NCI-H1417 (cell line): ENCODE measurements around the gene ACTRT2.
A peak's percentile ranks its signal among the peaks of the same experiment; 100 is the strongest.

Experiments
- DNase-seq, 3 experiments: peaks; one replicate each; lab custom pipeline; 2025; lab: John Stamatoyannopoulos, UW

ACTRT2 gene

DNA sequence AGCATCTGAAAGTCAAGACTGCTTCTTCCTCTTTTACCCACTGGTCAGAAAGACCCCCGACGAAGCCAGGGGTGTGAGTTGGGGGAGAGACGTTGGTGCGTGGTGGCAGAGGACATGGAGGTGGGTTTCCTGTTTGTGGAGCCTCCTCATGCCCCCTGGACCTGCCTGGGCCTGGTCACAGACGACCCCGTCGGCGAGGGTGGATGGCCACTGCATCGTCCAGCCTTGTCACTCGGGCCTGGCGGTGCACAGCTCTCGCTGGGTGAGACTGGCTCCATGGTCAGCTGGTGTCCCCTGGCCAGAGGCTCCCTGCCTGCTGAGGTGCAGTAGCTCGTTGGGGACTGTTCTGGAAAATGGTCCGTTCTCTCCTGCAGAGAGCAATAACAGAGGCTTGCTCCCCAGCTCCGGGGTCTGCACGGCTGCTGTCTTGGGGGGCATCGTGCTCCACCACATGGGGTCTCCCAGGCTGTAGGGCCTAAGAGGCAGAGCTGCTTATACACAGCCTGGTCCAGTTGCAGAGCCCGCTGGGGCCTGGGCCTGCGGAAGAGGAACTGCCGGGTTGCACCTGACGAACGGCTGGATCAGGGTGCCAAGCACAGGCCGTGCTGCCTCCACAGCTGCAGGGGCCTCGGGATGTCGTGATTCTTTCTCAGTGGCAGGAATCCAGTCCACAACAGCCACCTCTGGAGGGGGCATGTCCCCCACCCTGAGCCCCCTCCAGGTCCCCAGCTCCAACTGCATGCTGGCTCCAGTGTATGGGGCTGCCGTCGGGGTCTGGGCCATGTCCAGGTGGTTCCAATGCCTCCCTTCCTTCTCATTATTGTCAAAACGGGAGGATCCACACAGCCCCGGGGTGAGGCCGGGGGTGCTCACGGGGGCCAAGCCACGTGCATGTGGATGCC is 18.0 kb upstream of the ACTRT2 start:
- DNase-seq, result no peak

GRCh38 chr1:3003941-3004270 is 17.4 kb upstream of the ACTRT2 start:
- DNase-seq, result no peak

- DNase-seq, result no peak
Observed at GRCh38 chr1:3004285-3005205, 16.7 kb upstream of the ACTRT2 start.

DNA sequence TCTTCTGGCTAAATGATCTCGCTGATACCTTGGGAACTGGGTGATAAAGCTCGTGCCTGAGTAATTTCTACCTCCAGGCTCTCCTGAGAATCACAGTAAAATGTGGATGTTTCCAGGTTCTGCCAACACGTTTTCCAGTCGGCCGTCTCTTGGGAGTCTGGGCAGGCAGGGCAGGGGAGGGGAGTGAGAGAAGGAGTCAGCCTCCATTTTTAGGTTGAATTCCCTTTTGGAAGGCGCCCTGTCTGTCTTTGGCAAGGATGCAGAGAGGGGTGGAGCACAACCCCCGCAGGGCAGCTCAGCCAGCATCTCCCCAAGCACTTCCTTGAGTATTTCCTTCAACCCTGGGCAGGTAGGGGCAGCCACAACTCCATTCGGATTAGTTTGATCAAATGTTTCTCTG is 15.5 kb upstream of the ACTRT2 start:
- no peak for DNase-seq

DNA sequence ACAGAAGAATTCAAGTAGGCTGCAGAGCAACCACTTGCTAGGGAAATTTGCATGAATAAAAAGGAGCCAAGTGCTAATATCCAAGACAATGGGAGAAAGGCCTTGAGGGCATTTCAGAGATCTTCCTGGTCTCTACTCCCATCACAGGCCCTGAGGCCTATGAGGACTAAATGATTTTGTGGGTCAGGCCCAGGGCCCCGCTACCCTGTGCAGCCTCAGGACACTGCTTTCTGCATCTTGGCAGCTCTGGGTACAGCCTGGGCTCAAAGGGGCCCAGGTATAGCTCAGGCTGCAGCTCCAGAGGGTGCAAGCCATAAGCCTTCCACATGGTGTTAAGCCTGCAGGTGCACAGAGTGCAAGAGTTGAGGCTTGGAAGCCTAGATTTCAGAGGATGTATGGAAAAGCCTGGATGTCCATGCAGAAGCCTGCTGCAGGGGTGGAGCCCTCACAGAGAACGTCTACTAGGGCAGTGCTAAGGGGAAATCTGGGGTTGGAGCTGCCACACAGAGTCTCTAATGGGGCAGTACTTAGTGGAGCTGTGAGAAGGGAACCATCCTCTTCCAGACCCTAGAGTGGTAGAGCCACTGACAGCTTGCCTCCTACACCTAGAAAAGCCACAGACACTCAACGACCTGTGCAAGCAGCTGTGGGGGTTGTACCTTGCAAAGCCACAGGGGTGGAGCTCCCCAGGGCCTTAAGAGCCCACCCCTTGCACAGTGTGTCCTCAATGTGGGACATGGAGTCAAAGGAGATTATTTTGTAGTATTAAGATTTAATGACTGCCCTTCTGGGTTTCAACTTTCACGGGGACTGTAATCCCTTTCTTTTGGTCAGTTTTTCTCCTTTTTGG is 13.7 kb upstream of the ACTRT2 start:
- DNase-seq, result no peak

DNA sequence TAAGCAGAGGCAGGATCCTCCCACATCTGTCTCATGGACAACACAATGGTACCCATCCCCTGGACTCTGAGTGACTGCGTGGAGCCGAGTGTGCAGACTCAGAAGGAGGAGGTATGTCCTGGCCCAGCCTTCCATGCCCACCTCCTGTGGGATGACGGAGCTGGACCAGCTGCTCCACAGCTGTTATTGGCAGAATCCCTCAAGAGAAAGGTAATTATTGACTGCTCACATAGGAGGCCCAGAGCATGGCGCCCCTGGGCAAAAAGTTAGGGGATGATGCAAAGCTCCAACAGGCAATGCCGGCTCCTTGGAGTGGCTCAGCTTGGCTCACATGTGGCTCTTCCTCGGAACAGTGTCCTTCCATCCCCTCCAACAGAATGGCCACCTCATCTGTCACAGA is 12.2 kb upstream of the ACTRT2 start:
- no peak for DNase-seq

DNA sequence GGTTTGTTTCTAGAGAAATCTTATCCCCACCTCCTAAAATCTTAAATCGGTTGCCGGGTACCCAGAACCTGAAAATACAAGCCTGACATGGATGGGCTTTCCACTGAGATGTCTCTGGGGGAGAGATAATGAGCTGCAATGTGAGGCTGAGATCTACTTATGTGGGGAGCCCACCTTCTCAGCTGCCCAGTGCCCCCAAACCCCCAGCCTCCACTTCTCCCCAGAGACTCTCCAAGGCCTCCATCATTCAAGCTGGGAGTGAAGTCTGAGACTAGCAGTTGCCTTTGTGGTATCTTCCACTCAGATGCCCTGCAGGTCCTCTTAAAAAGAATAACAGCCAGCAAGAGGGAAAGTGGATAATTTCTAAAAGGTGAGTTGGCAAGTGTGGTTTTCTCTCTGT is 11.7 kb upstream of the ACTRT2 start:
- no peak for DNase-seq

GRCh38 chr1:3011127-3011526 is 10.1 kb upstream of the ACTRT2 start:
- no peak for DNase-seq

GRCh38 chr1:3011631-3012455 is 9.4 kb upstream of the ACTRT2 start:
- no peak for DNase-seq

DNA sequence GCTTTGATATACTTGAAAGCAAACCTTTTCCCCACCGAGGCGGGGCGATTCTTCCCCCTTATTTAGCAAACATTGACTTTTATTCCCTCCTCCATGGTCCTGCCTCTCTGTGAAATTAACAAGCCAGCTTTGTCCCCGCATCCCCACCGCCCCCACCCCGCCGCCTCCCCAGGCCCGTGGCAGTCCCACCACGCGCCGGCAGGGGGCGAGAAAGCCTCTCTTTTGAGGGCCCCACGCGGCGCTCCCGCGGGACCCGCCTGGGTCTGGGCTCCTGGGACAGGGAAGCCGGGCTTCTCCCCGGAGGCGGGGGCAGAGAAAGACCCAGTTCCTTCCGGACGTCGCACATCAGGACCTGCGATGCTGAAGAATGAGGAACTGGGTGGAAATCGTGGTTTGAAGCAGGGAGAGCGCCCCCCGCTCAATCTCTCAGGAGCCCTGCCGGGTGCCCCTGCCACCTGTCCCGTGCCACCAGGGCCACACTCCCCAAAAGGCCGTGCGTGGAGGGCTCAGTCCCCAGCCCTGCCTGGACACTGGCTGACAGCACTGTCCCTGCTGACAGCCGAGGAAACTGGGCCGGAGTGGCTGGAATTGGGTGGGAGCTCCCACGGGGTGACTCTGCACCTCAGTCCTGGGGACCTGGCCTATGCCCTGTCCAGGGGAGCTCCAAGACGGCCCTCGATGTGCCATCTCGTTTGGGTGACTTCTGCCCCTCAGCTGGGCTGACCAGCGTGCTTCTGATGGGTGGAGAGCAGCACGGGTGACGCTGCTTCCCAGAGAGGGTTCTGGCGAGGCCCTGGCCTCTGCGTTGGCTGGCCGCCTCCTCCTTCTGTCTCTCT is 8.6 kb upstream of the ACTRT2 start:
- peak in 1 of 3 experiments; percentile 5 for DNase-seq

DNA sequence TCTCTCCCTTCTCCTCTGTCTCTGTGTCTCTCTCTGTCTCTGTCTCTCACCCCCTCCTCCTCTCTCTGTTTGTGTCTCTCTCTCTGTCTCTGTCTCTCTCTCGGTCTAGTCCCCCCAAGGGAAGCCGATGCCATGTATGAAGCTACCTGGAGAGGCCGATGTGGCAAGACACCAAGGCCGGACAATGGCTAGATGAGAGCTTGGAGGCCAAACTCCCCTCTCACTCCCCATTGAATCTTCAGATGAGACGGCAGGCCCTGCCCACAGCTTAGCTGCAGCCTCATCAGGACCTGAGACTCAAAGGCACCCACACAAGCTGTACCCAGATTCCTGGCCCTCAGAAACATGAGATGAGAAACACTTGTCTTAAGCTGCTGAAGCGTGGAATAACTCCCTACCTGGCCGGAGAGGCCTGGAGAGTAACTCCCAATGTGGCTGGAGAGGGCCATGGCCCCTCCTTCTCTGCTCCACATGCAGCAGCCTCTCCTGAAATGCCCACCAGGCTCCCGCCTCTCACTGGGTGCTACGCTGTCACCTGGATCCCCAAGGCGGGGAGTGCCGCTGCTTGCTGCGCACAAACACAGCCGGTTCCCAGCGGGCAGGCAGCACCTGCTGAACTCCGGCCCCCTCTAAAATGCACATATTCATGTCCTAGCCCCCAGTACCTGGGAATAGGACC is 7.8 kb upstream of the ACTRT2 start:
- no peak for DNase-seq

DNA sequence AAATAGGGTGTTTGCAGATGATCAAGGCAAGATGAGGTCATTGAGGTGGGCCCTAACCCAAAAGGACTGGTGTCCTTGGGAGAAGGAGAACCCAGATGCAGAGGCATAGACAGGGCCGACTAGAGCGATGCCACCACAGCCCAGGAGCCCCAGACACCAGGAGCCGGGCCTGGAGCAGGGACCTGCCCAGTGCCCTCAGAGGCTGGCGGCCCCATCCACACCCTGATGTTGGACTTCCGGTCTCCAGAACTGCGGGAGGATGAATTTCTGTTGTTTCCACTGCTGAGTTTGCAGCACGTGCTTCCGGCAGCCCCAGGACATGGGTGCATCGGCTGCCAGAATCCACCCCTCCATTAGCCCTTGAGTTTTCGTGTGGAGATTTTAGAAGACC is 7.2 kb upstream of the ACTRT2 start:
- no peak for DNase-seq

DNA sequence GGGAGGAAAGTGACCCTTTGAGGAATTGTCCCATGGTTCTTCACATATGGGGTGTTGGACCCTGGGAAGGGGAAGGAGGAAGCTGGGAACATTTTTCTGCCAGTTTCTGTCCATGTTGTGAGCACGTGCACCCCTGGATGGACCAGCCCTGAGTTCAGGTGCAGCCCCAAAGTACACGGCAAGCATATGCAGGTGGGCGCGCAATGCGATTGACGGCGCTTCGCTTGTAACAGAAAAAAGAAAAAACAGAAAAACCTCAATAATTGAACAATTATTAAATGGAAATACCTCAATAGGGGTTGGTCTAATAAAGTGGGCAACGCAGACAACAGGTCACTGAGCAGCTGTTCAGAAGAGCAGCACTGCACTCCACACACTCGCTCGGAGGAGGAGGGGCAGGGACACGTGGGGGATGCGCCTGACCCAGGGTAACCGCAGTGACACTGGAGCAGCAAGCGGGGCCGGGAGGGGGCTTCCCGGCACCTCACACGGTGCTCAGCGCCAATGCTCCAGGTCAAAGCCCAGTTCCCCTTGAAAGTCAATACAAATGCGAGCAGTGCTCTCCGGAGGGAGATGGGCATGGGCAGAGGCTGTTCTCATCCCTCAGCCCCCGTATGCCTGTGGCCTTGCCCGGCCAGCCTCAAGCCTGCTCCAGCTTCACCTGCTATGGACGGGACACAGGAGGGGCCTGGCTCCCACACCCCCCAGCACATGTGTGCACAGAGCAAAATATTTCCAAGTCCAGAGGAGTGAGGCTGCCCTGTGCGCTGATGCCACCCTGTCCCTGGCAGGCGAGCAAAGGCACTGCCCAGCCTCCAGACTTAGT is 6.6 kb upstream of the ACTRT2 start:
- no peak for DNase-seq

- DNase-seq, result no peak
Observed at GRCh38 chr1:3015269-3015635, 6.0 kb upstream of the ACTRT2 start.

DNA sequence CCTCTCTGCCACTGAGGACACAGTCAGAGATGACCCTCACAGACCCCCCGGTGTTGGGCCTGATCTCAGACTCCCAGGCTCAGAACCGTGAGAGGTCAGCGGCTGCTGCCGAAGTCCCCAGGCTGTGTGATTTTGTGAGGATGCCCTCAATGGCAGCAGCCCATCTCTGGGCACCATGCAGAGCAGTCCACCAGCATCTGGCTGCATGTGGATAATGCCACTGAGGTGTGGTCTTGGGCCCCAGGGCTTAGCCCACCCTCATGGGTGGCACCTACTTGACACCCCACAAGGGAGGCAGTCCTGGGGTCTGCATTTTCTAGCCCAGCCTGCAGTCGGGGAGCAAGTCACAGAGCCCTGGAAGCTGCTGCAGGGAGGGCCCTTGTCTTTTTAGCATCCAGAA is 5.5 kb upstream of the ACTRT2 start:
- no peak for DNase-seq

DNA sequence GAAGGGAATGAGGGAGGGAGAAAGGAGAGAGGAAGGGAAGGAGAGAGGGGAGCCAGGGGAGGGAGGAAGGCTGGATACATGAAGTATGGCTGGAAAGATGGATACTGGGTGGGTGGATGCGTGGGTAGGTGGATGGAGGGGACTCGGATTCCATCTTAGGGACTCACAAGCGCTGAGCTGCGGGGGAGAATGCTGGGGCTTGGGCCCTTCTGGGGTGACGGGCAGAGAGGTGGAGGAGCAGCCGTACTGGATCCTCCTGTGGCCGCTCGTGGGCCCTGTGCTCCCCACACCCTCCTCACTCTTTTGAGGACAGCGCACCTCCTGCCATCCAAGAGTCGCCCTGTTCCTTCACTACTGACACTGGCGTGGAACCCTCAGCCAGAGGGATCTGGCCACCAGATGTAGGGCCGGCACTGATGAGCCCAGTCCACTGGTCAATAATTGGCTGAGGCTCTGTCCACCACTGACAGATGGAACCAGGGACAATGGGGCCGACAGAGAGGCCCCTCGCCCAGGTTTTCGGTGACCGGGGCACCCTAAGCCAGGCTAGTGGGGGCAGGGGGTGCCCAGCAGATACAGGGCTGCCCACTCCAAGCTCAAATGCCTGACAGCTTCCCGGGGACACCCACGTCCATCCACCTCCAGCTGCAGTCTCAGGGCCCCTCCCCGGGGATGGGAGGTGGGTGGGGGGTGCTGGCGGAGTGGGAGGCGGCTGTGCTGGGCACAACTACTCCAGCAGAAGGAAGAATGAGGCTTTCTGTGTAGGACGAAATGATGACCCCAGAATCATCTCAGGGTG is 4.4 kb upstream of the ACTRT2 start:
- no peak for DNase-seq

- peak in 2 of 3 experiments; percentile 13 to 30 for DNase-seq
Observed at GRCh38 chr1:3017440-3018050, 3.7 kb upstream of the ACTRT2 start.

DNA sequence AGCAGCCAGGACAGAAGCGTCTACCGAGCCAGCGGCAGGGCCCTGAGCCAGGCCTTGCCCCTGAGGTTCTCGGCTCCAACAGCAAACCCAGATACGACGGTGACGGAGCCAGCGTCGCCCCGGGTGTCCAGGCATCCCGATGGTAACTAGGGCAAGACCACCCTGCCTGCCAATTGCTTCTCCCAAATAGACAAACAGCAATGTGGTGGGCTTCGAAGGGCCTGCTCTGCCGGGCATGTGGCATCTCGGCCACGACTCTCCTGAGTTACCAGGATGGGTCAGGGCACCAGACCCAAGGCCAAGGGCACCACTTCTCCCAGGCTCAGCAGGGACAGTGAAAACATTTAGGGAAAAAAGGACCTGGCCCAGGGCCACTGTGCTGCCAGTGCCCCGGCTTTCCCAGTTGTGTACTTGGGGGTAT is 3.2 kb upstream of the ACTRT2 start:
- DNase-seq, result no peak
